Left renal cortex interstitium (tissue), 4 donors: ENCODE data around the gene ACE. TPM values are rescaled to one million over a fixed set of nuclear protein-coding genes. Genes with fewer than 3 reads are reported as not detected.

Experiments
- polyA plus RNA-seq, 4 donors: library from polyadenylated mRNA; unstranded; fragments of 120-200 nt; gene quantifications; one replicate each; pipeline ENCODE4 v1.2.1, GENCODE V29; 2013; ENCODE audit not compliant: insufficient read length in 4 of 4

Gene ACE
- polyA plus RNA-seq, 4 donors = 11.9 to 20.4 (median 16.3) TPM

Other genes starting within 250 kb of the ACE start
- 10 to 100 TPM; 25.5 to 36.2 (median 31.0) TPM for gene CYB561, start 30.8 kb upstream of the ACE start, polyA plus RNA-seq
- gene KCNH6, start 46.3 kb downstream of the ACE start, polyA plus RNA-seq = 1 to 10 TPM; 1.4 to 2.7 (median 1.8) TPM
- 100 to 1,000 TPM; 101 to 116 (median 111) TPM for gene DCAF7, start 73.4 kb downstream of the ACE start, polyA plus RNA-seq
- 10 to 100 TPM; 26.7 to 30.9 (median 28.4) TPM for gene TACO1, start 123.8 kb downstream of the ACE start, polyA plus RNA-seq
- 10 to 100 TPM; 27.5 to 34.9 (median 31.3) TPM for gene MAP3K3, start 145.4 kb downstream of the ACE start, polyA plus RNA-seq
- 10 to 100 TPM; 21.9 to 40.3 (median 31.8) TPM for gene LIMD2, start 223.1 kb downstream of the ACE start, polyA plus RNA-seq